GM13977 (cell line): ENCODE results near the gene CDH20.
A peak's percentile ranks its signal among the peaks of the same experiment; 100 is the strongest.

ENCODE experiments used
- DNase-seq: peaks from one replicate; pipeline ENCODE4 v3.0.0; 2012; ENCODE audit warnings: low spot score
- CTCF ChIP-seq: IDR thresholded peaks from 2 replicates; pipeline ENCODE4 v1.5.1; 2012; ENCODE audit warnings: mild to moderate bottlenecking, control low read depth; ENCODE audit not compliant: insufficient read depth; ENCODE audit errors: extremely low read depth, missing control alignments
- in situ Hi-C: fragments of 300-500 bp; cut with MboI; formaldehyde crosslinking; loops from one replicate; pipeline ENCODE4 v1.12.0; 2022; ENCODE audit warnings: low sequenced_read_pairs, low pct_unique_long_range_greater_than_20kb, mixed read lengths, inconsistent platforms; ENCODE audit not compliant: unreplicated experiment

Gene CDH20

GRCh38 chr18:61295153-61295552 is 38.1 kb upstream of the CDH20 start:
- DNase-seq, result no peak
- TF ChIP-seq CTCF, result no peak
- in situ Hi-C loops, result no loop called here

GRCh38 chr18:61308004-61308403 is 25.2 kb upstream of the CDH20 start:
- in situ Hi-C loops, result loop anchor here (25.0 kb wide), 1 partner anchor 179 kb away; no protein-coding TSS in a partner anchor

GRCh38 chr18:61308795-61309393 is 24.3 kb upstream of the CDH20 start:
- in situ Hi-C loops, result loop anchor here (25.0 kb wide), 1 partner anchor 178 kb away; no protein-coding TSS in a partner anchor
- no peak for DNase-seq
- TF ChIP-seq CTCF, result no peak

More at GRCh38 chr18:61308004-61308403, 25.2 kb upstream of the CDH20 start:
- DNase-seq, result no peak
- TF ChIP-seq CTCF, result no peak

GRCh38 chr18:61322265-61322873 is 10.9 kb upstream of the CDH20 start:
- in situ Hi-C loops, result loop anchor here (25.0 kb wide), 1 partner anchor 165 kb away; no protein-coding TSS in a partner anchor
- peak; percentile 97 for TF ChIP-seq CTCF
- DNase-seq, result peak; percentile 69

GRCh38 chr18:61323951-61324350 is 9.3 kb upstream of the CDH20 start:
- no peak for TF ChIP-seq CTCF
- no peak for DNase-seq
- in situ Hi-C loops, result loop anchor here (25.0 kb wide), 1 partner anchor 163 kb away; no protein-coding TSS in a partner anchor

- TF ChIP-seq CTCF, result no peak
- in situ Hi-C loops, result no loop called here
- no peak for DNase-seq
These were observed 6.8 kb upstream of the CDH20 start for GRCh38 chr18:61326407-61326806.
